ENCODE results near the gene PPP6R1. TPM values are rescaled to one million over a fixed set of nuclear protein-coding genes. Genes with fewer than 3 reads are reported as not detected.
A peak's percentile ranks its signal among the peaks of the same experiment; 100 is the strongest.

Gene PPP6R1
- total and polyA plus RNA-seq, 2 of the 13 experiments (the other 11 are each of a cell fraction or from before 2014, with no cell fraction given) = 25.8 to 54.0 TPM

- 0 out of 2 replicates have a peak, but pooled peaks have one; percentile 67 for TF ChIP-seq ZNF318 (CRISPR knock-in tag; IDR thresholded peaks at IDR 0.05)
- TF ChIP-seq SNAI1 (CRISPR knock-in tag; IDR thresholded peaks at IDR 0.05; ENCODE audit: borderline replicate concordance) = no peak
- TF ChIP-seq KLF13 (CRISPR knock-in tag; IDR thresholded peaks at IDR 0.05) = no peak
- TF ChIP-seq GTF3A (CRISPR knock-in tag; conservative IDR thresholded peaks at IDR 0.05) = no peak
- TF ChIP-seq ZMYM2 (CRISPR knock-in tag; IDR thresholded peaks at IDR 0.05) = no peak
- peak; percentile 72; the same call in 1 of the 2 replicates for TF ChIP-seq MTA1 (CRISPR knock-in tag; IDR thresholded peaks at IDR 0.05; ENCODE audit: borderline replicate concordance)
- no peak for TF ChIP-seq ZSCAN30 (CRISPR knock-in tag; IDR thresholded peaks at IDR 0.05)
- TF ChIP-seq GPBP1L1 (CRISPR knock-in tag; IDR thresholded peaks at IDR 0.05) = no peak
- TF ChIP-seq ATF1 (CRISPR knock-in tag; IDR thresholded peaks at IDR 0.05) = no peak
- no peak for TF ChIP-seq SIX1 (CRISPR knock-in tag; IDR thresholded peaks at IDR 0.05; ENCODE audit: borderline replicate concordance)
- no peak for TF ChIP-seq ZNF282 (IDR thresholded peaks at IDR 0.05; ENCODE audit: partially characterized antibody)
- TF ChIP-seq WIZ (CRISPR knock-in tag; IDR thresholded peaks at IDR 0.05) = no peak
- no peak for TF ChIP-seq ZSCAN25 (CRISPR knock-in tag; IDR thresholded peaks at IDR 0.05)
- TF ChIP-seq CSRNP2 (CRISPR knock-in tag; conservative IDR thresholded peaks at IDR 0.05; ENCODE audit: low read depth) = no peak
- no peak for TF ChIP-seq MTERF4 (CRISPR knock-in tag; IDR thresholded peaks at IDR 0.05)
- no peak for TF ChIP-seq ZNF781 (CRISPR knock-in tag; IDR thresholded peaks at IDR 0.05; ENCODE audit: borderline replicate concordance, not compliant biosample characterization)
- no peak for TF ChIP-seq EEA1 (CRISPR knock-in tag; IDR thresholded peaks at IDR 0.05; ENCODE audit: borderline replicate concordance)
- peak; percentile 35; the same call in 1 of the 2 replicates for TF ChIP-seq GABPB1 (CRISPR knock-in tag; IDR thresholded peaks at IDR 0.05)
Measured at GRCh38 chr19:55228403-55229031, 30.3 kb downstream of the PPP6R1 start, which contains the start of gene TMEM86B (continued).
